Anterior cingulate cortex (tissue), 58 donors: ENCODE results near the gene GUF1.
A peak's percentile ranks its signal among the peaks of the same experiment; 100 is the strongest.

ENCODE experiments used
- DNase-seq, 58 donors: peaks; one replicate each; lab custom pipeline; 2025; lab: John Stamatoyannopoulos, UW

GUF1 gene, protein sequence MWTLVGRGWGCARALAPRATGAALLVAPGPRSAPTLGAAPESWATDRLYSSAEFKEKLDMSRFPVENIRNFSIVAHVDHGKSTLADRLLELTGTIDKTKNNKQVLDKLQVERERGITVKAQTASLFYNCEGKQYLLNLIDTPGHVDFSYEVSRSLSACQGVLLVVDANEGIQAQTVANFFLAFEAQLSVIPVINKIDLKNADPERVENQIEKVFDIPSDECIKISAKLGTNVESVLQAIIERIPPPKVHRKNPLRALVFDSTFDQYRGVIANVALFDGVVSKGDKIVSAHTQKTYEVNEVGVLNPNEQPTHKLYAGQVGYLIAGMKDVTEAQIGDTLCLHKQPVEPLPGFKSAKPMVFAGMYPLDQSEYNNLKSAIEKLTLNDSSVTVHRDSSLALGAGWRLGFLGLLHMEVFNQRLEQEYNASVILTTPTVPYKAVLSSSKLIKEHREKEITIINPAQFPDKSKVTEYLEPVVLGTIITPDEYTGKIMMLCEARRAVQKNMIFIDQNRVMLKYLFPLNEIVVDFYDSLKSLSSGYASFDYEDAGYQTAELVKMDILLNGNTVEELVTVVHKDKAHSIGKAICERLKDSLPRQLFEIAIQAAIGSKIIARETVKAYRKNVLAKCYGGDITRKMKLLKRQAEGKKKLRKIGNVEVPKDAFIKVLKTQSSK

DNA sequence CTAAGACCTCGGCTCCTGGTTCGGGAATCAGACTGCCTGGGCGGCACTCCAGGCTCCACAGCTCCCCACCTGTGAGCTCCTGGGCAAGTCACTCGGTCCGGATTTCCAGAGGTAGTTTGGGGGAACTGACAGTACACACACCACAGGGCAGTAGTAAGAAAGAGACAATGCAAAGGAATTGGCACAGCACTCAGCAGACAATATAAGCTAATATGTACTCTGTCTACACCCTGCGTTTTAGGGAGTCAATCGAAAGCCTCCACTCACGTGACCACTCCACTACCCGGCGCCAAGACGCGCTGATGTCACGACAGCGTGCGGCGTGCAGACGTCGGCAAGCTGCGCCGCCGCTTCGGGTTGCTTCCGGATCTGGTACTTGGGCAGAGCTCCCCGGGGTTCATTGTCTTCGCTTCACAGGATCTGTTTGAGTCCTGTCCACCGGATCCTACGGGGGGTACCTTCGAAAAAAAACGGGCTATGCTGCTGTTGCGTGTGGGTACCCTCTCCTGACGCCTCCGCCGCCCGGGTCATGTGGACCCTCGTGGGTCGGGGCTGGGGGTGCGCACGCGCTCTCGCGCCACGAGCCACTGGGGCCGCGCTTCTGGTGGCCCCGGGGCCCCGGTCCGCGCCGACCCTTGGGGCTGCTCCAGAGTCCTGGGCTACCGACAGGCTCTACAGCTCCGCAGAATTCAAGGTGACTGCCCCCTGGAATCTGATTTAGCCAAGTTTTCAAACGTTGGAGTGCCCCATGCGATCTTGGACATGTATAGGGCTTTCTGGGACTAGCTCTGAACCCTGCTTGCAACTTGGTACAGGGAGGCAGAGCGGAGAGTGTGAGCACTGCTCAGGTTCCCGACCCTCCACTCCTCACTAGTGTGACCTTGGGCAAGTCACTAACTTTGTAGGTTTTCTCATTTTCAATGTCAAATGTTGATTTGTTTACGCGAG, at the start of gene GUF1:
TSS of gene GUF1 (plus strand) at position 327 of the 948 bp plus-strand sequence. CDS start at position 530, 203 bp downstream.
- peak; percentile 42 to 94 (median 85) for DNase-seq

- peak in 18 of 58 donors; percentile 0 to 57 (median 4) for DNase-seq
Measured at GRCh38 chr4:44629280-44629866, 48.8 kb upstream of the GUF1 start.

DNA sequence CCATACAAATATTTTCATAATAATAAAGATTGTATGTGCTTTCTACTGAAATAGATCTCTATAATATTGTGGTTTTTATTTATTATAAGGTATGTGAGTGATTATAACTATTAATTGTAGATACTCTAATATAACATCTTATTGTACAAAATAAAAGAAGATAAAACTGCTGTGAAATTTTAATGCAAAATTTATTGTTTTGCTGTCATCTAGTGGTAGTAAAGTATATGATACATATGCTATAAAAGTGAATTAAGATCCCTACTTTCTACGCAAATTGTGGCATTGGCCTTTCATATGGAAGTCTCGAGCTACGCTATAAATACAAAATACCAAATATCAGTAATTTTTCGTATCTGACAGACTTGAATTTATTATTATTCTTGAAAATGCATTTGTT, 46.1 kb upstream of the GUF1 start:
- no peak for DNase-seq

GRCh38 chr4:44632733-44633132, 45.5 kb upstream of the GUF1 start:
- no peak for DNase-seq

GRCh38 chr4:44638091-44638490, 40.1 kb upstream of the GUF1 start:
- DNase-seq, result no peak

DNA sequence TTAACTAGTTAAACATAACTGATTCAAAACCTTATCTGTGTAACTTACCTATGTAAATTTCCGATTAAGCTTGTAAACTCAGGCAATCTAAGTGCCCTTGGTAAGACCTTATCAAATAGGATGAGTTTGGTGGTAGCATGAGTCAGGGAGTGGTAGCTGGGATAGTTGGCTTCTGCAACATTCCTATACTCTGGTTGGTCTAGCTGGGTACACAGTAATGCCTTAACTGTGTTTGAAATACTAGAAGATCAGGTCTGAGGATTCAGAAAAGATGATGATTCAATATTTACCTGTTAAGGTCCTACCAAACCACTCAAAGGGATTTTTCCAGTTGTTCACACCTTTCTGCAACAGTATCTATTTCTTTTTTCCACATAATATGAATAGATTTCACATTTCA, 32.1 kb upstream of the GUF1 start:
- DNase-seq, result no peak

- DNase-seq, result no peak
Measured at GRCh38 chr4:44651425-44651824, 26.8 kb upstream of the GUF1 start, which contains the start of gene YIPF7. TSS of gene YIPF7 (minus strand) at chr4:44651625. CDS start at chr4:44650100, 1,525 bp downstream.

- DNase-seq, result no peak
Measured at GRCh38 chr4:44652002-44652401, 26.2 kb upstream of the GUF1 start.

GRCh38 chr4:44660396-44660795, 17.8 kb upstream of the GUF1 start:
- DNase-seq, result no peak

DNA sequence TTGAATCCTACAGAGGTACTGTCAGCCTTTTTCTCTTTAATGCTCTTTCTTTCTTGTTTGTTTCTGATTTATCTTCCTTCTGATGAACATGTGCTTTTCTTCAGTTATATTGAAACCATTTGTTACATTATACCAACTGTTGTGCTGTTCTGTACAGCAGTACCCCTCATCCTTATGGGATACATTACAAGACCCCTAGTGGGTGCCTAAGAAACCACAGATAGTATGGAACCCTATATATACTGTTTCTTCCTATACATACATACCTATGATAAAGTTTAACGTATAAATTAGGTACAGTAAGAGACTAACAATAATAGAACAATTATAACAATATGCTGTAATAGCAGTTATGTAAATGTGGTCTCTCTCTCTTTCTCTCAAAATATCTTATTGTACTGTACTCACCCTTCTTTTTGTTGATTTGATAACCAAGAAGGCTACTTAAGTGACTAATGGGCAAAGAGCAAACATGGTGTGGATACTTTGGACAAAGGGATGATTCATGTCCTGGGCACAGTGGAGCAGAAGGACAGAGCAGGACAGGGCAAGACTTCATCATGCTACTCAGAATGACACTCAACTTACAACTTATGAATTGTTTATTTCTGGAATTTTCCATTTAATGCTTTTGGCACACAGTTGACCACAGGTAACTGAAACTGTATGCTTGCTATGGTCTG, 16.1 kb upstream of the GUF1 start:
- DNase-seq, result no peak

DNA sequence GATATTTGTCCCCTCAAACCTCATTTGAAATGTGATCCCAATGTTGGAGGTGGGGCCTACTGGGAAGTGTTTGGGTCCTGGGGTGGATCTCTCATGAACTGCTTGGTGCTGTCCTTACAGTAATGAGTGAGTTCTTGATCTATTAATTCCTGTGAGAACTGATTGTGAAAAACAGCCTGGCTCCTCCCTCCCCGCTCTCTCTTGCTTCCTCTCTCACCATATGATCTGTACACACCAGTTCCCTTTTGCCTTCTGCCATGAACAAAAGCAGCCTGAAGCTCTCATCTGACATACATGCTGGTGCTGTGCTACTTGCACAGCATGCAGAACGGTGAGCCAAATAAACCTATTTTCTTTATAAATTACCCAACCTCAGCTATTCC, 15.6 kb upstream of the GUF1 start:
- DNase-seq, result no peak

DNA sequence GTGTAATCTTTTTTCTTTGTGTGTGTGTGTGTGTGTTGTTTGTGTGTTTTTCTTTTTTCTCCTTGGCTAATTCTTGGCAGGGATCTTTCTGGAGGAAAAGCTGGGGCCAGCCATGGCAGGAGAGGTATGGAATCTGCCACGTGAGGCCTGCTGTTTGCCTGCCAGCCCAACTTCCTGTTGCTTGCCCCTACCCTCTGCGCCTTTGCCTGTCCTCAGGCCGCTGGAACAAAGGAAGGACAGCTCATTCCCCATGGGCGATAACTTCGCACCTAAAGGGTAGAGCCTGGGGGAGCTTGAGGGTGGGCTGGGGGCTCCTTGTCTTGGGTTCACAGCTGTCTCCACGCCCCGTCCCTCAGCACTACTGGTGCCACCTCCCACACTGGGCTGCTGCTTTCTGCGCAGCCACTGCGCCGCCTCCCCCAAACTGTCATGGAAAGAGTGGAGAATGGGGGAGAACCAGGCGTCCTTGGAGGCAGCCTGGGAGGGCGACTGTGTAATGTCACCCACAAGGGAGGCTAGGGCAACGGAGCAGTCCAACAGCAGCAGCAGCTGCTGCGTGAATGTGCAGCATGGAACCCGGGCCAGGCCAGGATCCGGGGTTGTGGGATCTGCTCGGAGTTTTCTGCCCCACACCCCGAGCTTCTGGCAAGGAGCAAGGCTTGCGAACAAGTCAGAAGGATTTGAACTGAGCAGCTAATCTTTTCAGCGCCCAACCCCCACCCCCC, 14.5 kb upstream of the GUF1 start:
- DNase-seq, result no peak

GRCh38 chr4:44668526-44668925, 9.7 kb upstream of the GUF1 start:
- no peak for DNase-seq

- DNase-seq, result no peak
Measured at GRCh38 chr4:44670506-44671199, 7.6 kb upstream of the GUF1 start.

DNA sequence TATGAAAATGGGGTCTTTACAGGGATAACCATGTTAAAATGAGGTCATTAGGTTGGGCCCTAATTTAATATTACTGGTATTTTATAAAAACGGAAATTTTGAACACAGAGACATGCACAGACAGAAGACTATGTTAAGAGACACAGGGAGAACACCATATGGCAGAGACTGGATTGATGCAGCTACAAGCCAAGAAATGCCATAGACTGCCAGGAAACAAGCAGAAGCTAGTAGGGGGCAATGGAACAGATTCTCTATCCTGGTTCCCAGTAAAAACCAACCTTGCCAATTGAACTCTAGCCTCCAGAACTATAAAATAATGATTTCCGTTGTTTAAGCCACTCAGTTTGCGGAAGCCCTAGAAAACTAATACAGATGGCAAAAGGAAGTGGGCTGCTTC, 6.6 kb upstream of the GUF1 start:
- no peak for DNase-seq

DNA sequence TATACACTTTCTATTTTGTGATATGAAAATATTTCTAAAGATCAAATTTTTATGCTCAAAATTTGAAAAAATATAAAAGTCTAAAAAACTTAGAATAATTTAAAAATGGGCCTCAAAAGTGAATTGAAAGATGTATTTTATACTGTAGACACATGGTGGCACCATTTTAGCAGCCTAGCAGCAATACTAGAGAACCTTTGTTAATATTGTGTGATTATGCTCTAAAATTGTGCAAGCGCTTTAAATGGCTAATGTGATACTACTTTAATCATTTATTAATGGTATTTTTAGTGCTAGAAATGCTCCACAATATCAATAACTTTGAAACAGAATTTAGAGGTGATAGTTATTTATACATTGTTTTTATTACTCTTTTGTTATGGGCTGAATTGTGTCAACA, 3.7 kb upstream of the GUF1 start:
- DNase-seq, result no peak

DNA sequence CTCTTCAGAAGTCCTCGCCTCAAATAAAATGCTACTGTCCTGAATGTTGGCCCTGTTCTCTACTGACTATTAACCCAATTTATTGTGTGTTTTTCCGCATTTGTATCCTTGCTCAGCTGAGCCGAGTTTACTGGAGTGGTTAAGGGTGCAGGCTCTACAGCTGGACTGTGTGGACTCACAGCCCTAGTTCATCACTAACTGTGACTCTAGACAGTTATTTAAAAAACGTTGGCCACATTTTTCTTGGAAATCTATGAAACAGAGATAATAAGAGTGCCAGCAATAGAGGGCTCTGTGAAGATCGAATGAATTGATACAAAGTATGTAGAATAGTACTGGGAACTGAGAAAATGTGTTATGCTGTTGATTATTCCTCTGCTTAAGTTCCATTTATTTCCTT, 2.9 kb upstream of the GUF1 start:
- no peak for DNase-seq

- no peak for DNase-seq
Measured at GRCh38 chr4:44679060-44679459, 840 bp downstream of the GUF1 start.

GRCh38 chr4:44684648-44685047, 6.4 kb downstream of the GUF1 start:
- no peak for DNase-seq
